ENCODE data around the gene S100A10. TPM values are rescaled to one million over a fixed set of nuclear protein-coding genes. Genes with fewer than 3 reads are reported as not detected.

Gene S100A10
- total RNA-seq, 1 experiment from 2014 or later = 400 TPM

- Histone ChIP-seq H3K27ac (ENCODE audit: low read length) (no peak overlapping the region), H3F3A (ENCODE audit: low read length, unreplicated experiment) (no peaks in the 10 kb centered on the region), H4K20me1 (ENCODE audit: low read length) (no peaks in the 10 kb centered on the region), H2AFZ (ENCODE audit: low read length) (no peak overlapping the region), H3K4me1 (ENCODE audit: insufficient read depth, low read length) (peaks cover 11% of the 10 kb centered on the region), H3K79me2 (ENCODE audit: low read length) (no peaks in the 10 kb centered on the region), H3K9me3 (ENCODE audit: low read length) (no peaks in the 10 kb centered on the region), H3K36me3 (ENCODE audit: low read depth, low read length) (no peaks in the 10 kb centered on the region), H3K27me3 (ENCODE audit: low read length) (no peaks in the 10 kb centered on the region), H3K9ac (ENCODE audit: low read length) (no peak overlapping the region), H3K4me2 (ENCODE audit: low read length) (no peak overlapping the region), H3K9me2 (replicated peaks; ENCODE audit: low read length) (no peaks in the 10 kb centered on the region), H3K4me3 (ENCODE audit: low read length) (no peak overlapping the region)
- intact Hi-C loops (cut with micrococcal nuclease) = no loop called here
- TF ChIP-seq EZH2 (IDR thresholded peaks at IDR 0.05; ENCODE audit: low read length, unreplicated experiment) (no peak), CTCF (conservative IDR thresholded peaks at IDR 0.05; ENCODE audit: low read depth, low read length) (no peak), EZH2phosphoT487 (IDR thresholded peaks at IDR 0.05; ENCODE audit: borderline replicate concordance, low read length) (no peak)
- CTCF ChIA-PET = no interaction called here
- POLR2A ChIA-PET (ENCODE audit: unreplicated experiment) = no interaction called here
- DNase-seq (no peak), ATAC-seq (no peak)
- BruUV-seq (replicated peaks) = no TSS peak
Observed at GRCh38 chr1:151960780-151961513, 32.7 kb downstream of the S100A10 start.

- BruUV-seq (replicated peaks) = no TSS peak
- Histone ChIP-seq H3K9me3 (ENCODE audit: low read length) (no peaks in the 10 kb centered on the region), H3K27ac (ENCODE audit: low read length) (no peak overlapping the region), H3F3A (ENCODE audit: low read length, unreplicated experiment) (no peaks in the 10 kb centered on the region), H3K27me3 (ENCODE audit: low read length) (no peaks in the 10 kb centered on the region), H3K79me2 (ENCODE audit: low read length) (no peaks in the 10 kb centered on the region), H3K4me1 (ENCODE audit: insufficient read depth, low read length) (no peaks in the 10 kb centered on the region), H3K4me2 (ENCODE audit: low read length) (no peak overlapping the region), H3K4me3 (ENCODE audit: low read length) (no peak overlapping the region), H4K20me1 (ENCODE audit: low read length) (no peaks in the 10 kb centered on the region), H3K36me3 (ENCODE audit: low read depth, low read length) (no peaks in the 10 kb centered on the region), H3K9ac (ENCODE audit: low read length) (no peak overlapping the region), H3K9me2 (replicated peaks; ENCODE audit: low read length) (no peaks in the 10 kb centered on the region), H2AFZ (ENCODE audit: low read length) (no peak overlapping the region)
- ATAC-seq (no peak), DNase-seq (no peak)
- intact Hi-C loops (cut with micrococcal nuclease) = no loop called here
- CTCF ChIA-PET = no interaction called here
- no peak for TF ChIP-seq EZH2phosphoT487 (IDR thresholded peaks at IDR 0.05; ENCODE audit: borderline replicate concordance, low read length)
- POLR2A ChIA-PET (ENCODE audit: unreplicated experiment) = no interaction called here
Observed at GRCh38 chr1:151958959-151959358, 34.7 kb downstream of the S100A10 start.

- DNase-seq = no peak
- intact Hi-C loops (cut with micrococcal nuclease) = no loop called here
- no TSS peak for BruUV-seq (replicated peaks)
- H3F3A ChIP-seq (ENCODE audit: low read length, unreplicated experiment) = no peaks in the 10 kb centered on the region
- no peaks in the 10 kb centered on the region for H3K4me1 ChIP-seq (ENCODE audit: insufficient read depth, low read length)
- no peaks in the 10 kb centered on the region for H3K36me3 ChIP-seq (ENCODE audit: low read depth, low read length)
- no peak overlapping the region for H3K9ac ChIP-seq (ENCODE audit: low read length)
- no peaks in the 10 kb centered on the region for H3K79me2 ChIP-seq (ENCODE audit: low read length)
- H2AFZ ChIP-seq (ENCODE audit: low read length) = no peak overlapping the region
- no peak overlapping the region for H3K4me2 ChIP-seq (ENCODE audit: low read length)
- ATAC-seq = no peak
- POLR2A ChIA-PET (ENCODE audit: unreplicated experiment) = no interaction called here
- H3K4me3 ChIP-seq (ENCODE audit: low read length) = no peak overlapping the region
- H3K9me2 ChIP-seq (replicated peaks; ENCODE audit: low read length) = no peaks in the 10 kb centered on the region
- no peak overlapping the region for H3K27ac ChIP-seq (ENCODE audit: low read length)
- TF ChIP-seq EZH2phosphoT487 (IDR thresholded peaks at IDR 0.05; ENCODE audit: borderline replicate concordance, low read length) (no peak), CTCF (conservative IDR thresholded peaks at IDR 0.05; ENCODE audit: low read depth, low read length) (no peak), EZH2 (IDR thresholded peaks at IDR 0.05; ENCODE audit: low read length, unreplicated experiment) (no peak)
- H4K20me1 ChIP-seq (ENCODE audit: low read length) = no peaks in the 10 kb centered on the region
- no peaks in the 10 kb centered on the region for H3K27me3 ChIP-seq (ENCODE audit: low read length)
- no peaks in the 10 kb centered on the region for H3K9me3 ChIP-seq (ENCODE audit: low read length)
- CTCF ChIA-PET = no interaction called here
Observed at GRCh38 chr1:151956957-151957497, 36.6 kb downstream of the S100A10 start.

All from PC-3 (cell line).